IMR-90 (cell line): ENCODE data around the gene GRM2. TPM values are rescaled to one million over a fixed set of nuclear protein-coding genes. Genes with fewer than 3 reads are reported as not detected.

Experiments
- ATAC-seq: fragments of 200-7000 bp; cut with Tn5 transposase; 2 replicates; pipeline ENCODE4 v1.9.1; 2020; ENCODE audit warnings: low read depth, mild to moderate bottlenecking, moderate library complexity
- BruUV-seq: library from RNA; stranded (reverse); fragments of 400-500 nt; replicated peaks from 2 replicates; lab custom pipeline; 2021; lab: Mats Ljungman, UMichigan
- CTCF ChIA-PET: fragments of 300-600 bp; formaldehyde crosslinking; extraction: SDS; loops from one replicate; lab custom pipeline; 2021; ENCODE audit warnings: antibody characterized with exemption; lab: Yijun Ruan, JAX
- POLR2A ChIA-PET: fragments of 300-600 bp; sonication (Branson Sonifier 250); formaldehyde crosslinking; loops from one replicate; lab custom pipeline; 2022; ENCODE audit warnings: antibody characterized with exemption; ENCODE audit not compliant: unreplicated experiment; lab: Charles Lee
- DNase-seq: peaks from one replicate; pipeline ENCODE4 v3.0.0; 2013
- H2AFZ ChIP-seq: replicated peaks from 2 replicates; pipeline ENCODE3; 2013; ENCODE audit warnings: low read length, mild to moderate bottlenecking; ENCODE audit not compliant: poor library complexity
- H2AK5ac ChIP-seq: 2 replicates; pipeline ENCODE4 v1.6.1; 2013; ENCODE audit warnings: low read depth, low read length, inconsistent platforms
- H2AK9ac ChIP-seq: replicated peaks from 2 replicates; pipeline ENCODE3; 2013; ENCODE audit warnings: mild to moderate bottlenecking, low read depth, low read length, moderate library complexity; ENCODE audit not compliant: poor library complexity
- H2BK120ac ChIP-seq: 2 replicates; pipeline ENCODE4 v1.6.1; 2013; ENCODE audit warnings: low read depth, low read length, inconsistent platforms
- H2BK15ac ChIP-seq: 3 replicates; pipeline ENCODE4 v1.6.1; 2013; ENCODE audit warnings: low read depth, low read length, inconsistent platforms
- H2BK20ac ChIP-seq: 2 replicates; pipeline ENCODE4 v1.6.1; 2013; ENCODE audit warnings: low read depth, mild to moderate bottlenecking, inconsistent platforms, low read length, moderate library complexity
- H2BK5ac ChIP-seq: 2 replicates; pipeline ENCODE4 v1.6.1; 2013; ENCODE audit warnings: mild to moderate bottlenecking, low read depth, low read length, inconsistent platforms; ENCODE audit not compliant: poor library complexity, severe bottlenecking
- H3K14ac ChIP-seq: replicated peaks from 2 replicates; pipeline ENCODE4 v1.6.1; 2013; ENCODE audit warnings: low read depth, low read length, inconsistent platforms
- H3K18ac ChIP-seq: 2 replicates; pipeline ENCODE4 v1.6.1; 2013; ENCODE audit warnings: low read depth, low read length, control low read depth
- H3K23ac ChIP-seq: 2 replicates; pipeline ENCODE4 v1.6.1; 2013; ENCODE audit warnings: low read depth, low read length, inconsistent platforms
- H3K27ac ChIP-seq: 2 replicates; pipeline ENCODE4 v1.5.1; 2013; ENCODE audit warnings: mild to moderate bottlenecking, control low read depth, low read length; ENCODE audit not compliant: insufficient read depth
- H3K27me3 ChIP-seq: 2 replicates; pipeline ENCODE4 v1.6.1; 2013; ENCODE audit warnings: low read length; ENCODE audit not compliant: control insufficient read depth, insufficient read depth
- H3K36me3 ChIP-seq: 2 replicates; pipeline ENCODE4 v1.6.1; 2013; ENCODE audit warnings: low read length, mixed read lengths; ENCODE audit not compliant: control insufficient read depth, insufficient read depth
- H3K4ac ChIP-seq: 2 replicates; pipeline ENCODE4 v1.6.1; 2013; ENCODE audit warnings: low read depth, low read length, inconsistent platforms
- H3K4me1 ChIP-seq: 2 replicates; pipeline ENCODE4 v1.6.1; 2013; ENCODE audit warnings: low read length, mixed read lengths; ENCODE audit not compliant: control insufficient read depth, insufficient read depth
- H3K4me2 ChIP-seq: 2 replicates; pipeline ENCODE4 v1.6.1; 2013; ENCODE audit warnings: low read depth, mild to moderate bottlenecking, control low read depth, low read length, moderate library complexity
- H3K4me3 ChIP-seq: 2 replicates; pipeline ENCODE4 v1.5.1; 2013; ENCODE audit warnings: low read depth, mild to moderate bottlenecking, control low read depth, low read length, moderate library complexity; ENCODE audit not compliant: insufficient read depth
- H3K56ac ChIP-seq: 2 replicates; pipeline ENCODE4 v1.6.1; 2013; ENCODE audit warnings: low read length, inconsistent platforms; ENCODE audit not compliant: insufficient read depth; ENCODE audit errors: extremely low read depth
- H3K79me1 ChIP-seq, 2 experiments: 2 replicates each; pipeline ENCODE4 v1.6.1; 2013; ENCODE audit warnings: low read length in 2 of 2, inconsistent platforms in 1 of 2, low read depth in 1 of 2
- H3K9ac ChIP-seq: 2 replicates; pipeline ENCODE4 v1.6.1; 2013; ENCODE audit warnings: low read depth, low read length, control low read depth
- H3K9me1 ChIP-seq: 2 replicates; pipeline ENCODE4 v1.6.1; 2013; ENCODE audit warnings: low read length, inconsistent platforms; ENCODE audit not compliant: insufficient read depth
- H3K9me3 ChIP-seq: 2 replicates; pipeline ENCODE4 v1.6.1; 2013; ENCODE audit warnings: low read length; ENCODE audit not compliant: control insufficient read depth, insufficient read depth
- H4K20me1 ChIP-seq: 2 replicates; pipeline ENCODE4 v1.6.1; 2013; ENCODE audit warnings: low read length, inconsistent platforms; ENCODE audit not compliant: insufficient read depth
- H4K5ac ChIP-seq: 2 replicates; pipeline ENCODE4 v1.6.1; 2013; ENCODE audit warnings: mild to moderate bottlenecking, low read depth, low read length, control low read depth
- H4K8ac ChIP-seq, 2 experiments: 2 replicates each; pipeline ENCODE4 v1.6.1; 2013; ENCODE audit warnings: low read depth in 2 of 2, low read length in 2 of 2, control low read depth in 1 of 2, inconsistent platforms in 1 of 2
- H4K91ac ChIP-seq: 2 replicates; pipeline ENCODE4 v1.6.1; 2013; ENCODE audit warnings: low read depth, low read length, inconsistent platforms; ENCODE audit not compliant: insufficient read depth
- RAD21 ChIP-seq: IDR thresholded peaks from 2 replicates; pipeline ENCODE4 v1.6.1; 2012; ENCODE audit warnings: low read length, improper control_type of control experiment
- RFX5 ChIP-seq: IDR thresholded peaks from 2 replicates; pipeline ENCODE4 v1.8.0; 2012; ENCODE audit warnings: low read depth, mild to moderate bottlenecking, low read length, moderate library complexity
- SMC3 ChIP-seq: fragments of 150-350 bp; IDR thresholded peaks from 2 replicates; pipeline ENCODE4 v1.6.1; 2016; ENCODE audit warnings: low read depth, mild to moderate bottlenecking, antibody characterized with exemption, low read length, moderate library complexity
- WGBS, 2 experiments: methylation state at CpG; one replicate each; pipeline versions ENCODE4 v1.1.5 to v1.1.7; 2013; ENCODE audit warnings: missing lambda C conversion rate in 2 of 2; ENCODE audit not compliant: insufficient read length in 1 of 2; ENCODE audit errors: extremely low coverage in 2 of 2; 5-methylcytosine and 5-hydroxymethylcytosine counted together
- dilution Hi-C: fragments of 300-500 bp; cut with HindIII; formaldehyde crosslinking; loops from one replicate; pipeline ENCODE4 v1.14.3; 2018; ENCODE audit warnings: low sequenced_read_pairs; ENCODE audit not compliant: unreplicated experiment
- in situ Hi-C: fragments of 300-500 bp; cut with MboI; formaldehyde crosslinking; loops from 3 replicates; pipeline ENCODE4 v1.14.3; 2019; ENCODE audit warnings: low sequenced_read_pairs, inconsistent platforms, mixed read lengths
- intact Hi-C: fragments of 100-400 bp; cut with micrococcal nuclease; formaldehyde crosslinking; loops from 2 replicates; pipeline ENCODE4 v1.10.0; 2022
- polyA plus RNA-seq, 3 experiments: library from polyadenylated mRNA; depleted of rRNA; stranded (reverse); fragments of >200 nt; gene quantifications; 2 replicates each; pipeline ENCODE4 v1.2.3, GENCODE V29; 2012; ENCODE audit warnings: low replicate concordance in 1 of 3
- total RNA-seq: library from RNA; depleted of rRNA; stranded (reverse); fragments of >200 nt; gene quantifications from 2 replicates; pipeline ENCODE4 v1.2.3, GENCODE V29; 2012
- TF ChIP-seq, protein P1 (sequence below): conservative IDR thresholded peaks from 2 replicates; pipeline ENCODE4 v1.5.1; 2012; ENCODE audit warnings: mild to moderate bottlenecking, low read depth, low read length, improper control_type of control experiment

The GRM2 gene
- total and polyA plus RNA-seq, 2 of the 4 experiments (the other 2 are of a cell fraction), result under 0.01 to 0.14 TPM

DNA sequence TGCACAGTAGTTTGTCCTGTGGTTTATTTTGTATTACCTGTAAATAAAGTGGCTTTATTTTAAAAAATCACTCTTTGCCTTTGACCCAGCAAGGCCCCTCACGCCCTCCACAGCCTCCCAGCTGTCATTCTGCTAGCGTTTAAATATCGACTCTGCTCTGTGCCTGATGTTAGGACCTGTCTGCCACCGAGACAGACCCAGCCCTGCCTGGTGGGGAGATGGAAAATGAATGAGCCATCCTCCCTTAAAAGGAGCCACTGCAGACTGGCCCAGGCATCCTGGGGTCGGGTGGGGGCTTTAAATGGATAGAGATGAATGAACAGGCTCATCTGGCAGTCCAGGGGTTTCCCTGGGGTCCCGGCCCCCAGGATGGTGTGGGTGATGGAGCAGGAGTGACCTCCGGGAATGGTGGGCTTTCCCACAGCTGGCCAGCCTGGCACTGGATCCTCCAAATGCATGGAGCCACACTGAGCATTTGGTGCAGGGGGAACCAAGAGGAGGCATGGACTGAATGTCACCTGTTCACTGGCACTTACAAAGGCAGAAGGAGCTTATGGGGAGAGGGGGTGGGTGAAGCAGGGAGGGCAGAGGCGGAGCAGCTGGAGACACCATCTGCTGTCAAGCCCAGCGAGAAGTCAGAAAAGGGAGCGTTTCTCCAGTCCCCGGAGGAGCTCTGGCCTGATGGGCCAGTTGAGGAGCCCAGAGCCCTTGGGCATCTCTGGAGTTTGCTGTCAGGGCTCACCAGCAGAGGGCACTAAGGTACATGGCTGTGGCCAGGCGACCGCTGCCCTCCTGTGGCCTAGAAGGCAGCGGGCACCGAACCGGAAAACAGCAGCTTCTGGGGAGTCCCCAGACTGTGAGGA, 11.9 kb downstream of the GRM2 start:
- no TSS peak for BruUV-seq
- CTCF ChIA-PET, result interaction anchor here (0.6 to 1.2 kb wide), 5 partner anchors 8 to 83 kb away, joined by 3 to 9 read pairs (median 4); no protein-coding TSS in a partner anchor
- no peak overlapping the region for H3K9ac ChIP-seq

More for the DNA sequence above, 11.9 kb downstream of the GRM2 start:
- in situ Hi-C loops (no loop called here), dilution Hi-C loops (no loop called here), intact Hi-C loops (no loop called here)
- Histone ChIP-seq H2BK5ac (no peak overlapping the region), H2AFZ (no peak overlapping the region), H2BK20ac (no peak overlapping the region), H3K23ac (no peak overlapping the region), H4K5ac (no peak overlapping the region), H3K14ac (no peak overlapping the region), H2AK5ac (no peak overlapping the region), H4K8ac (no peak overlapping the region), H3K18ac (no peak overlapping the region), H4K20me1 (no peaks in the 10 kb centered on the region), H3K27ac (no peak overlapping the region), H3K4me1 (no peaks in the 10 kb centered on the region), H2AK9ac (no peak overlapping the region), H2BK15ac (no peak overlapping the region), H3K4me2 (no peak overlapping the region), H4K91ac (no peak overlapping the region), H3K4me3 (no peak overlapping the region), H2BK120ac (no peak overlapping the region), H3K27me3 (peaks cover 2% of the 10 kb centered on the region; the same call in 1 of the 2 replicates), H3K9me1 (no peaks in the 10 kb centered on the region; the same call in 1 of the 2 replicates), H3K36me3 (no peaks in the 10 kb centered on the region), H3K56ac (no peak overlapping the region), H3K79me1 (no peaks in the 10 kb centered on the region), H3K4ac (no peak overlapping the region), H3K9me3 (no peaks in the 10 kb centered on the region)
- TF ChIP-seq SMC3, result 0 out of 2 replicates have a peak, but pooled peaks have one; percentile 29
- peak; percentile 35; the same call in 1 of the 2 replicates for TF ChIP-seq RAD21
- TF ChIP-seq, protein P1, sequence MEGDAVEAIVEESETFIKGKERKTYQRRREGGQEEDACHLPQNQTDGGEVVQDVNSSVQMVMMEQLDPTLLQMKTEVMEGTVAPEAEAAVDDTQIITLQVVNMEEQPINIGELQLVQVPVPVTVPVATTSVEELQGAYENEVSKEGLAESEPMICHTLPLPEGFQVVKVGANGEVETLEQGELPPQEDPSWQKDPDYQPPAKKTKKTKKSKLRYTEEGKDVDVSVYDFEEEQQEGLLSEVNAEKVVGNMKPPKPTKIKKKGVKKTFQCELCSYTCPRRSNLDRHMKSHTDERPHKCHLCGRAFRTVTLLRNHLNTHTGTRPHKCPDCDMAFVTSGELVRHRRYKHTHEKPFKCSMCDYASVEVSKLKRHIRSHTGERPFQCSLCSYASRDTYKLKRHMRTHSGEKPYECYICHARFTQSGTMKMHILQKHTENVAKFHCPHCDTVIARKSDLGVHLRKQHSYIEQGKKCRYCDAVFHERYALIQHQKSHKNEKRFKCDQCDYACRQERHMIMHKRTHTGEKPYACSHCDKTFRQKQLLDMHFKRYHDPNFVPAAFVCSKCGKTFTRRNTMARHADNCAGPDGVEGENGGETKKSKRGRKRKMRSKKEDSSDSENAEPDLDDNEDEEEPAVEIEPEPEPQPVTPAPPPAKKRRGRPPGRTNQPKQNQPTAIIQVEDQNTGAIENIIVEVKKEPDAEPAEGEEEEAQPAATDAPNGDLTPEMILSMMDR, result peak; percentile 78
- no peak for TF ChIP-seq RFX5
- ATAC-seq (peak; percentile 90), DNase-seq (peak; percentile 20)
- POLR2A ChIA-PET, result no interaction called here
- 39% methylated on average over 5 of the region's 16 CpGs; no CpG with 5 or more reads in 1 of the 2 experiments for WGBS, 2 experiments
